HL-60 (cell line): ENCODE measurements around the gene C20orf202.

ENCODE experiments used
- DNase-seq, 2 experiments: peaks; one replicate each; pipeline ENCODE4 v3.0.0-alpha.2; 2010 to 2020; ENCODE audit warnings: low read depth in 1 of 2, low spot score in 1 of 2
- H3K27ac ChIP-seq: fragments of 250-450 bp; sonication (Bioruptor Pico); replicated peaks from 2 replicates; pipeline ENCODE4 v1.5.1; 2020; ENCODE audit warnings: mild to moderate bottlenecking, moderate library complexity
- H3K27me3 ChIP-seq: fragments of 250-450 bp; sonication (Bioruptor Pico); 2 replicates; pipeline ENCODE4 v1.5.1; 2021; ENCODE audit warnings: mild to moderate bottlenecking, moderate library complexity; ENCODE audit not compliant: insufficient read depth, poor library complexity, severe bottlenecking
- H3K4me3 ChIP-seq: replicated peaks from 2 replicates; pipeline ENCODE4 v1.5.1; 2011; ENCODE audit warnings: mild to moderate bottlenecking, control low read depth, low read length; ENCODE audit not compliant: insufficient read depth
- CTCF ChIP-seq: IDR thresholded peaks from one replicate; pipeline ENCODE4 v1.5.1; 2011; ENCODE audit warnings: low read length, control low read depth, inconsistent platforms; ENCODE audit not compliant: insufficient read depth
- GABPA ChIP-seq: IDR thresholded peaks from 2 replicates; pipeline ENCODE4 v1.6.1; 2012; ENCODE audit warnings: low read depth
- POLR2AphosphoS5 ChIP-seq: IDR thresholded peaks from 2 replicates; pipeline ENCODE4 v1.6.1; 2012; ENCODE audit warnings: low read depth
- REST ChIP-seq: IDR thresholded peaks from 2 replicates; pipeline ENCODE4 v1.6.1; 2012; ENCODE audit warnings: low read depth; ENCODE audit not compliant: insufficient replicate concordance
- SPI1 ChIP-seq: IDR thresholded peaks from 2 replicates; pipeline ENCODE4 v1.6.1; 2012; ENCODE audit warnings: low read depth, mild to moderate bottlenecking, borderline replicate concordance

C20orf202 gene

GRCh38 chr20:1184638-1185315 is 18.5 kb upstream of the C20orf202 start, which contains the start of gene TMEM74B:
Gene TMEM74B, minus strand, starts transcription at chr20:1184981. Its CDS starts 1,180 bp downstream, at chr20:1183801.
- no peak for TF ChIP-seq REST
- no peak for TF ChIP-seq CTCF
- no peak for TF ChIP-seq GABPA
- no peak for TF ChIP-seq SPI1
- no peak for TF ChIP-seq POLR2AphosphoS5
- Histone ChIP-seq H3K4me3 (peak within 1 kb of the TSS; percentile 34), H3K27me3 (peaks cover 13% of the 10 kb centered on the region), H3K27ac (no peak within 1 kb of the TSS)
- no peak for DNase-seq

GRCh38 chr20:1185316-1185741 is 17.9 kb upstream of the C20orf202 start:
- no peak for DNase-seq

More at GRCh38 chr20:1185316-1185741, 17.9 kb upstream of the C20orf202 start:
- H3K4me3 ChIP-seq, result peak overlapping the region; percentile 34
- TF ChIP-seq REST (no peak), POLR2AphosphoS5 (no peak), GABPA (no peak), SPI1 (no peak), CTCF (no peak)
- H3K27ac ChIP-seq, result no peak overlapping the region
- H3K27me3 ChIP-seq, result peaks cover 13% of the 10 kb centered on the region
